Fibroblast of villous mesenchyme (primary cell): ENCODE results near the gene CYP2B6. TPM values are rescaled to one million over a fixed set of nuclear protein-coding genes. Genes with fewer than 3 reads are reported as not detected.

Experiments used
- DNase-seq: peaks from one replicate; pipeline ENCODE4 v3.0.0-alpha.2; 2010; ENCODE audit warnings: low read depth
- H3K4me3 ChIP-seq: 2 replicates; pipeline ENCODE4 v1.5.1; 2011; ENCODE audit warnings: low read depth, mild to moderate bottlenecking, low read length
- total RNA-seq: library from RNA; depleted of rRNA; stranded (reverse); fragments of >200 nt; gene quantifications from 2 replicates; pipeline ENCODE4 v1.2.3, GENCODE V29; 2012
- TF ChIP-seq, protein P1 (sequence below): IDR thresholded peaks from 2 replicates; pipeline ENCODE4 v1.5.1; 2012; ENCODE audit warnings: low read depth, mild to moderate bottlenecking, low read length; ENCODE audit not compliant: insufficient read depth

Gene CYP2B6
- total RNA-seq: not detected in 2 replicates

DNA sequence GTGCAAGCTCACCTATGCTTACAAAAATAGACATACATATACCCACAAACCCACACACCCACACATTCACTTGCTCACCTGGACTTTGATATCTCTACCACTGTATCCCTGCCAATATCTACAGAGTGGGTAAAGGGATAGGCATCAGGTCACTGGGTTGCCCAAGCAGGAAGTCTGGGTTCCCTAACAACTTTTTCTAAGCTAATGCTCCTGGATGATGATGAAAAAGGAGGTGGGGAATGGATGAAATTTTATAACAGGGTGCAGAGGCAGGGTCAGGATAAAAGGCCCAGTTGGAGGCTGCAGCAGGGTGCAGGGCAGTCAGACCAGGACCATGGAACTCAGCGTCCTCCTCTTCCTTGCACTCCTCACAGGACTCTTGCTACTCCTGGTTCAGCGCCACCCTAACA is at the start of gene CYP2B6:
Gene CYP2B6, plus strand, starts transcription at position 311 of the 410 bp plus-strand sequence. Its CDS starts 24 bp downstream, at position 335.
- no peak within 1 kb of the TSS for H3K4me3 ChIP-seq
- TF ChIP-seq, protein P1, sequence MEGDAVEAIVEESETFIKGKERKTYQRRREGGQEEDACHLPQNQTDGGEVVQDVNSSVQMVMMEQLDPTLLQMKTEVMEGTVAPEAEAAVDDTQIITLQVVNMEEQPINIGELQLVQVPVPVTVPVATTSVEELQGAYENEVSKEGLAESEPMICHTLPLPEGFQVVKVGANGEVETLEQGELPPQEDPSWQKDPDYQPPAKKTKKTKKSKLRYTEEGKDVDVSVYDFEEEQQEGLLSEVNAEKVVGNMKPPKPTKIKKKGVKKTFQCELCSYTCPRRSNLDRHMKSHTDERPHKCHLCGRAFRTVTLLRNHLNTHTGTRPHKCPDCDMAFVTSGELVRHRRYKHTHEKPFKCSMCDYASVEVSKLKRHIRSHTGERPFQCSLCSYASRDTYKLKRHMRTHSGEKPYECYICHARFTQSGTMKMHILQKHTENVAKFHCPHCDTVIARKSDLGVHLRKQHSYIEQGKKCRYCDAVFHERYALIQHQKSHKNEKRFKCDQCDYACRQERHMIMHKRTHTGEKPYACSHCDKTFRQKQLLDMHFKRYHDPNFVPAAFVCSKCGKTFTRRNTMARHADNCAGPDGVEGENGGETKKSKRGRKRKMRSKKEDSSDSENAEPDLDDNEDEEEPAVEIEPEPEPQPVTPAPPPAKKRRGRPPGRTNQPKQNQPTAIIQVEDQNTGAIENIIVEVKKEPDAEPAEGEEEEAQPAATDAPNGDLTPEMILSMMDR: no peak
- DNase-seq: no peak

DNA sequence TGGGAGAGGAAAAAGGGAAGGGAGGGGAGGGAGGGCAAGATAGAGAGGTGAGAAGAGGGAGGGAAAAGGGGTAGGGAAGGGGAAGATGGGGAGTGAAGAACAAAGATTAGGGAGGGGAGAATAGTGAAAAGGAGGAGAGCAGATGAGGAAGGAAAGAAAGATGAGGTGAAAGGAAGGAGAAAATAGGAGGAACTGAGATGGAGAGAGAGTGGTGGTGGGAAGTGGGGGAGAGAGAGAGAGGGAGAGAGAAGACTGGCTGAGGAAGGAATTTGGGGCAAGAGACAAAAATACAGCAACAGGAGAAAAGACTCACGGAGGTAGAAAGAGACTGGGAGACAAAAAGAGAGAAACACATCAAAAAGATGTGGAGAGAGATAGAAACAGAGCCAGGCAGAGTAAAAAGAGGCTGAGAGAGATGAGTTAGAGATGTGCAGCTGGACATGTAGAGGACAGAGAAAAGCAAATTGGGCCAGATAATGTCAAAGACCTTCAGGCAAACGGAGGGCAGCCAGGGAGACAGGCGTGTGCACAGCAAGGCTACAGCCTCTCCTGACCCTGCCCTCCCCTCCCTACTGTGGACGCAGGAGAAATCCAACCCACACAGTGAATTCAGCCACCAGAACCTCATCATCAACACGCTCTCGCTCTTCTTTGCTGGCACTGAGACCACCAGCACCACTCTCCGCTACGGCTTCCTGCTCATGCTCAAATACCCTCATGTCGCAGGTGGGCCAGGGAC is 49.4 kb upstream of the CYP2B6 start:
- H3K4me3 ChIP-seq: no peak overlapping the region
- TF ChIP-seq, protein P1: no peak
- no peak for DNase-seq

DNA sequence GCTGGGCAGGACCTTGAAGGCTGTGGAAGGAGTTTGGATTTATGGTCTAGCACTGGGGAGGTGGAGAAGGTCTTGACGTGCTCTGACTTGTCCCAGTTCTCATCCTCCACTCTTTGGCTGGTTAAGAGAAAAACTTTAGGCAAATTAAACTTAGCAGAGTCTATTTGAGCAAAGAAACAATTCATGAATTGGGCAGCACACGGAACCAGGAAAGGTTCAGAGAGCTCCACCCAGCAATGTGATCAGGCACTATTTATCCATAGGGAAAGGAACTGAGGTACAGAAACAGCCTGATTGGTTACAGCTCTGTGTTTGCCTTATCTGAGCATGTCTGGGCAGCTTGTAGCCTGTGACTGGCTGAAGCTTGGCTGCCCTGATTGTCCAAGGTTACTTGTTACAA is 45.4 kb upstream of the CYP2B6 start:
- H3K4me3 ChIP-seq: no peak overlapping the region
- no peak for DNase-seq
- TF ChIP-seq, protein P1: no peak

DNA sequence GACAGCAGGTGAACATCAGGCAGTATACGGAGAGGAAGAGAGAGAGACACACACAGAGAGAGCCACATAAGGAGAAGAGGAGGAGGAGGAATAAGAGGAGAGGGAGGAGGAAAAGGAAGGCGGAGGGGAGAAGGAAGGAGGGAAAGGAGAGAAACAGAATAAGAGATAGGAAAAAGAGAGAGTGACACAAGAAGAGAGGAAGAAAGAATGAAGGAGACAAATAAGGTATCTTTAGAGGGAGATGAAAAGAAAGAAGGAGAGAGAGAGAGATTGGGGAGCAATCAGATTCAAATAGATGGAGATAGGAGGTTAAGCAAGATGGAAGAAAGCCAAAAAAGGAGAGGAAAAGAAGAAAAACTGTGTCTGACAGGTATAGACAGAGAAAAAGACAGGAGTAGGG is 44.0 kb upstream of the CYP2B6 start:
- TF ChIP-seq, protein P1: no peak
- no peak for DNase-seq

DNA sequence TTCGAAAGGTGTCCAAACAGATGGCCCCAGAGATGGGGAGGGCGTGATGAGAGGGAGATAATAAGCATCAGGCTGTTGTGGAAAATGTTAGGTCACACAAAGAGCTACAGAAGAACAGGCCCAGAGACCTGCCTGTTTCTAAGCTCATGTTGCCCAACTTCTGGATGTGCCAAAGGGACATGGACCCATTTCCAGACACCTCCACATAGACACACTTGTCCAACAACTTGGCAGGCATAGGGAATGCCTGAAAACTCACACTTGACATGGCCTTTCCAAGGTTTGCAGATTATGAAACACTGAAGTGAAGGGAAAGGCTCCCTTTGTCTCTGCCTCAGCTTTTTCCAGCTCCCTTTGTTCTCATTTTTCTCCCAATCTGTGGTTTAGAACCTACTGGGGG is 43.5 kb upstream of the CYP2B6 start:
- TF ChIP-seq, protein P1: no peak
- DNase-seq: no peak
- no peak overlapping the region for H3K4me3 ChIP-seq

More for the DNA sequence above, 44.0 kb upstream of the CYP2B6 start:
- H3K4me3 ChIP-seq: no peak overlapping the region

DNA sequence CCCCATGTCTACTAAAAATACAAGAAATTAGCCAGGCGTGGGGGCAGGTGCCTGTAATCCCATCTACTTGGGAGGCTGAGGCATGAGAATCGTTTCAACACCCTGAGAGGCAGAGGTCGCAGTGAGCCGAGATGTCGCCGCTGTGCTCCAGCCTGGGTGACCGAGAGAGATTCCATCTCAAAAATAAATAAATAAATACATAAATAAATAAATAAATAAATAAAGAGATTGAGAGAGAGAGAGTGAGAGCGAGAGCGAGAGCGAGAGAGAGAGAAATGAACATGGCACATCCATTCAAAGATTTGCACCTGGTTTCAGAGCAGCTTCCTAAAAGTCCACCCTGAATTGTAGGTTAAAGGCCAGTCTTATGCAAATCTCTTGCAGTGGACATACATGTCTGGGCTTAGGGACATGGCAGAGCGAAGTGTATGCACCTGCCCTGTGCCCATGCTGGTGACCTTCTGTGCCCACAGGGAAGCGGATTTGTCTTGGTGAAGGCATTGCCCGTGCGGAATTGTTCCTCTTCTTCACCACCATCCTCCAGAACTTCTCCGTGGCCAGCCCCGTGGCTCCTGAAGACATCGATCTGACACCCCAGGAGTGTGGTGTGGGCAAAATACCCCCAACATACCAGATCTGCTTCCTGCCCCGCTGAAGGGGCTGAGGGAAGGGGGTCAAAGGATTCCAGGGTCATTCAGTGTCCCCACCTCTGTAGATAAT is 42.3 kb upstream of the CYP2B6 start:
- TF ChIP-seq, protein P1: no peak
- DNase-seq: no peak
- H3K4me3 ChIP-seq: no peak overlapping the region

DNA sequence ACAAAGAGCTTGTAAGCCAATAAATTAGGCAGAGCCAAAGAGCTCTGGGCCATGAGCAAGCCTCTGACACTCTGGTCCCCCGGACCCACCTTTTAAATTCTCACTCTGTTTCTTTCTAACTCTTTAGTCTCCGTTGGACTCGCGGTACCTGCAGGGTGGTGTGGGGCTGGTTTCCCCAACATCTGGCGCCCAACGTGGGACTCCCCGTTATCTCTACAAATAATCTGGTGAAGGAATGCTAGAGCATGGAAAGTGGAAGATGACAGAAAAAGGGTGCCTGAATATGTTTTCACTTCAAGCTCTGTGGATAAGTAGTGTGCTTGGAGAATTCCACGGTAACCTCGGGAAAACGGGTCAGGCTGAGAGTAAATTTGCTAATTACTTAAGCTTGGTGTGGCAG is 36.5 kb upstream of the CYP2B6 start:
- peak; percentile 10 for DNase-seq
- TF ChIP-seq, protein P1: no peak
- H3K4me3 ChIP-seq: no peak overlapping the region
